Hindlimb muscle (tissue), 1 donor: ENCODE measurements around the gene SELENOM. TPM values are rescaled to one million over a fixed set of nuclear protein-coding genes. Genes with fewer than 3 reads are reported as not detected.
"Not testable (repeated sequence)": the region's sequence is repeated elsewhere in the genome, so short reads cannot be mapped to it uniquely, and the experiment has no call there.

Experiments used
- DNase-seq: peaks from one replicate; pipeline ENCODE4 v3.0.0-alpha.2; 2013
- polyA plus RNA-seq: library from polyadenylated mRNA; unstranded; fragments of 120-200 nt; gene quantifications from one replicate; pipeline ENCODE4 v1.2.1, GENCODE V29; 2013; ENCODE audit not compliant: insufficient read length

The SELENOM gene
- polyA plus RNA-seq, 1 donor, result 17.8 TPM

DNA sequence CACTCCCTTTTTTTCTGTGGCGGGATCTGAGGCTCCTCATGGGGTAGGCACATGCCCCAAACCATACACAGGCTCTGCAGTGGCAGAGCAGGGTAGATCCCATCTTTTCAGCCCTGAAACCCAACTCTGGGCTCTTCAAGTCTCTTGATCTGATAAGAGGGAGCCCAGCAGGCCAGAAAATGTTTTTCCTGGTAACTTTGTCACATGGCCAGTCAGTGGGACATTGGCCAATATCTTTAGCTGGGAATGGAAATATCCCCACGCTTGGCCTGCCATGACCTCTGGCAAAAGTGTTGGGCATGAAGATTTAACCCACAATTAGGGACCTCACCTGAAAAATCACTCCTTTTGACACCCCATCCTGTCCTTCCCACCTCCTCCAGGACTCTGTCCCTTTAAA, 23.5 kb upstream of the SELENOM start:
- DNase-seq, result no peak

DNA sequence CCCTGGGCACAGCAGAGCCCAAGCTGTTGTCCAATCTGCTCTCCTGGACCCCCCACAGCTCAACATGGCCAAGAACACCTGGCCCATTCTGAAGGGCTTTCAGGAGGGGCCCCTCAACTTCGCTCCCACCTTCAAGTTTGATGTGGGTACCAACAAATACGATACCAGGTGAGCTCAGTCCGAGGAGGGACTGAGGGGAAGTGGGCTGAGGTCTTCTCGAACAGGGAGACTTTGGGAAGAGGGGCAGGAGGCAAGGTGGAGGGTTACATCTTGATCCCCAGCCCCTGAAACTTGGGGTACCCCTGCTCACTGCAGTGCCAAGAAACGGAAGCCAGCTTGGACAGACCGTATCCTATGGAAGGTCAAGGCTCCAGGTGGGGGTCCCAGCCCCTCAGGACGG, 20.8 kb upstream of the SELENOM start:
- DNase-seq, result no peak

DNA sequence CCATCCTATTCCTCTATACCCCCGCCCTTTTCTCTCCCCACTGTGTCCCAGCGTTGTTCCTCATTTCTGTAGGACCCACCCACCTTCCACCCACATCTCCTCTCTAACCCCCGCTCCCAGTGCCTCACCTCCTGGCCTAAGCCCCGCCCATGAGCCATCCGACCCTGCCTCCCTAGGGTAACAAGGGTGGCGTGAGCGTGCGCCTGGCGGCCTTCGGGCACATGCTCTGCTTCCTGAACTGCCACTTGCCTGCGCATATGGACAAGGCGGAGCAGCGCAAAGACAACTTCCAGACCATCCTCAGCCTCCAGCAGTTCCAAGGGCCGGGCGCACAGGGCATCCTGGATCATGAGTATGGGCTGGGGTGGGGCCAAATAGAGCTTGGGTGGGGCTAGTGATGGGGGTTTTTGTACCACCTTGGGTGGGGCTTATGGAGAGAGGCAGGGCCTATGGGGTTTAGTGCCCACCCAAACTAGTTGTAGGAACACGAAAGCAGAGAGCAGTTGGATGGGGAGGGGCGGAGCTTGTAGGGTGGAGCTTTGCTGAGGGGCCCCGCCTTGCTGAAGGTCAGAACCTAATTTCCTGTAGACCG, 19.9 kb upstream of the SELENOM start:
- DNase-seq, result no peak

DNA sequence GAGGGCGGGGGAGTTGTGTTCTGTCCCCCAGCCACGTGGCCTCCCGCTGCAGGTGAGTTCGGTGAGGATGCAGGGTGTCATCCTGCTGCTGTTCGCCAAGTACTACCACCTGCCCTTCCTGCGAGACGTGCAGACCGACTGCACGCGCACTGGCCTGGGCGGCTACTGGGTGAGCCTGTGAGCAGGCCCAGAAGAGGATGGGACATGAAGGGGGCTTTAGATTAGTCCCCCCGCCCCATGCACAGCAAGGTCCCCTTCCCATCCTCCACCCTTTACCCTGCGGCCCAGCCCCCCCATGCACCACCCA, 19.5 kb upstream of the SELENOM start:
- no peak for DNase-seq

DNA sequence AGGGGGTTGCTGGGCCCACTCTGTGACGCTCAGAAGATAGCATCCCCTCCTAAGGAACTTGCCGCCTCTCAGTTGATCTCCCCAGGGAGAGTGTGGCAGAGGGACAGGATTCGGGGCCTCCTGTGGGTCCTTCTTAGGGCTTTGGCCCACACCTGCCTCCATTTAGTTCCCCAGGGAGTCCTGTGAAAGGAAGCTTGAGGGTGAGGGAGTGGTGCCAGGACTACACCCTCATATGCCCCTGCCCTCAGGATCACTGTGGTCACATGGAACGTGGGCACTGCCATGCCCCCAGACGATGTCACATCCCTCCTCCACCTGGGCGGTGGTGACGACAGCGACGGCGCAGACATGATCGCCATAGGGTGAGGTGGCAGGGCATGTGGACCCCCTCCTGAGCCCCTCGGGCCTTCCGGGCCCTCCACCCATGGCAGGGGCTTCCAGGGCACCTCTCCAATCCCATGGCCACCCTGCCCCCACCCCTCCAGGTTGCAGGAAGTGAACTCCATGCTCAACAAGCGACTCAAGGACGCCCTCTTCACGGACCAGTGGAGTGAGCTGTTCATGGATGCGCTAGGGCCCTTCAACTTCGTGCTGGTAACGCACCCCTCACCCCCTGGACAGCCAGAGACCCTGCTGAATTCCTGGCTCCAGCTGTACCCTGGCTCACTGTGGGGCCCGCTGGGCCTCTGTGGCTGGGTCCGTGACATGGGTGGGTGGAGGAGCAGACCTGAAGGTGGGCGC, 18.9 kb upstream of the SELENOM start:
- no peak for DNase-seq

DNA sequence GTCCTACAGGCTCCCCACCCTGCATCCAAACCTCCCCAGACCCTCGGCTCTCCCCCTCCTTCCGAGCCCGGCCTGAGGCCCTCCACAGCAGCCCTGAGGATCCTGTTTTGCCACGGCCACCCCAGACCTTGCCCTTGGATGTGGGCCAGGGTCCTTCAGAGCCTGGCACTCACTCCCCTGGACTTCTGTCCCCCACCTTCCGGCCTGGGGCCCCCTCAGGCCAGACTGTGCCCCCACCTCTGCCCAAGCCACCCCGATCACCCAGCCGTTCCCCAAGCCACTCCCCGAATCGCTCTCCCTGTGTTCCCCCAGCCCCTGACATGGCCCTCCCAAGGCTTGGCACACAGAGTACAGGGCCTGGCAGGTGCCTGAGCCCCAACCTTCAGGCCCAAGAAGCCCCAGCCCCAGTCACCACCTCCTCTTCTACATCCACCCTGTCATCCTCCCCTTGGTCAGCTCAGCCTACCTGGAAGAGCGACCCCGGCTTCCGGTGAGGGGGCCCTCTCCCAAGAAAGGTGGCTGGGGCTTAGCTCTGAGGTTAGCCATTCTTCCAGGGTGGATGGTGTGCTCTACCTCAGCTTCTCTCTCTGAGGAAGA, 18.3 kb upstream of the SELENOM start:
- DNase-seq, result no peak

DNA sequence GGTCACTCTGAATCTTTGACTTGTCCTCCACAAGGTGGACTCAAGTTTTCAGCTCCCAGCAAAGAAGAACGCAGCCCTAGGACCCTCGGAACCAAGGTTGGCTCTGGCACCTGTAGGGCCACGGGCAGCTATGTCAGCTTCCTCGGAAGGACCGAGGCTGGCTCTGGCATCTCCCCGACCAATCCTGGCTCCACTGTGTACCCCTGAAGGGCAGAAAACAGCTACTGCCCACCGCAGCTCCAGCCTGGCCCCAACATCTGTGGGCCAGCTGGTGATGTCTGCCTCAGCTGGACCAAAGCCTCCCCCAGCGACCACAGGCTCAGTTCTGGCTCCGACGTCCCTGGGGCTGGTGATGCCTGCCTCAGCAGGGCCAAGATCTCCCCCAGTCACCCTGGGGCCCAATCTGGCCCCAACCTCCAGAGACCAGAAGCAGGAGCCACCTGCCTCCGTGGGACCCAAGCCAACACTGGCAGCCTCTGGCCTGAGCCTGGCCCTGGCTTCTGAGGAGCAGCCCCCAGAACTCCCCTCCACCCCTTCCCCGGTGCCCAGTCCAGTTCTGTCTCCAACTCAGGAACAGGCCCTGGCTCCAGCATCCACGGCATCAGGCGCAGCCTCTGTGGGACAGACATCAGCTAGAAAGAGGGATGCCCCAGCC, 17.6 kb upstream of the SELENOM start:
- no peak for DNase-seq

DNA sequence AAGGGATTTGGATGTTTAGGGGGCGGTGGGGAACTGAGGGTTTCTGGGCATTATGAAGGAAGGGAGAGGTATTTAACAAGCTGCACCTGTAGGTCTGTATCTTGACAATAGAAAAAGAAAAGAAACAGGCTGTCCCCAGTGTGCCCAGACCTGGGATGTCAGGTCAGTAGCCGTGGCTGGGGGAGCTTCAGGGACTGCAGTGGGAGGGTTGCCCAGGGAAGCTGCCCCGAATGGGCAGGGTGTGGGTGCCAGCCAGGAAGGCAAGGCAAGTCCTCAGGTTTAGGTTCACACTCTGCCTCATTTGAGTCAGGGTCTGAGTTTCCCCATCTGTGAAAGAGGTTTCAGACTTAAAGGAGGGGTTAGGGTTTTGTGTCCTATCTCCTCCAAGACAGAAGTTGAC, 16.9 kb upstream of the SELENOM start:
- no peak for DNase-seq

DNA sequence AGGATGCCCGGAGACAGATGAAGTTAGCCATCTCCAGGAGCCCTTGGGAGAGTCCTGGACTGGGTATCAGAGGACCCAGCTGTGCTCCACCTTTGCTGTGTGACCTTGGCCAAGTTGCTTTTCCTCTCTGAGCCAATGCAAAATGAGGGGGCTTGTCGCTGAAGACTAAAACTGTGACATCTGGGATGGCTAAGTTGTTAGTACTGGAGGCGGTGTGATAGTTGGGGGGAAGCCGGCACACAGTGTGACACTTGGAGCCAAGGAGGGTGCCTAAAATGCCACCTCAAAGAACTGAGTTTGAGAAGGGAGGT, 15.9 kb upstream of the SELENOM start:
- DNase-seq, result no peak

DNA sequence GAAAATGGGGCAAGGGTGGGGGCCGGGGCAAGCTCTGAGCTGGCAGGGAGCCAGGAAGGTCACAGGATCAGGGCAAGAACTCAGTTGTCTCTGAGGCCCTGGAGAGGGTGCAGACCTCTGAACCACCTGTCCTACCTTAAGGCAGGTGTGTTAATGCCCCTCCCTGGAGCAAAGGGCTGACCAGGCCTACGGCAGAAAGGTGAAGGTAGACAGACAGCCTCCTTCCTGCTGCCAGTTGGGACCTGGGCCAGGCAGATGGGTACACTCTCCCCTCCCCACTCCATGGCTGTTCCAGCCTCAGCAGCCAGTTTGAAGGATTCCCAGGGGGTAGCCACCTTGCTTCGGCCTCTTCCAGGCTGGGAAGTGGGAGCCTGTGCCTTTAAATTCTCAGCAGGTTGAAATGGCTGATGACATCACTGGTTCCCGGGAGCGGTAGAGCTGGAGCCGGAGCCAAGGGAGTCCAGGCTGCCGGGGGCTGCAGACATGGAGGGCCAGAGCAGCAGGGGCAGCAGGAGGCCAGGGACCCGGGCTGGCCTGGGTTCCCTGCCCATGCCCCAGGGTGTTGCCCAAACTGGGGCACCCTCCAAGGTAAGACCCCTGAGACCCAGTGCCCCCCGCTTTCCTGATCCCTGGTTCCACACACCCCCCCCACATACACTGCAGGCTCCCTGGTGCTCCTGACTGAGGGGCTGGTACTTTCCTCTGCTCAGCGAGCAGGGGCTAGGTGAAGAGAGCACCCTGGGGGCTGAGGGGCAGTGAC, 15.3 kb upstream of the SELENOM start, which contains the start of gene INPP5J:
Gene INPP5J (plus strand): TSS at position 435 of the 760 bp plus-strand sequence. CDS start 49 bp downstream, at position 484.
- no peak for DNase-seq

DNA sequence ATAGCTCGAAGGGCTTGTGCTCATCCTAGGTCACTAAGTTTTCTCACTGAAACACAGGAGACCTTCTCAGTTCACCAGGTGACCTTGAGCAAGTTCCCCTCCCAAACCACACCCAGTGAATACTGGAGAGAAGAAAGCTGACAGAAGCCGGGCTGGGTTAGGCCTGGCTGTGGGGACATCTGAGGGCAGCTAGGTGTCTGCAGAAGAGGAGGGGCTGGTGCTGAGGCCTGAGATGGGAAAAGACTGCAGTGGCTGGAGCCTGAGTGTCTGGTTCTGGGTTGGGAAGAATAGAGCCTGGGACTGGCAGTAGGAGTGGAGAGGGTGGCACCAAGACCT, 14.8 kb upstream of the SELENOM start:
- DNase-seq, result no peak

DNA sequence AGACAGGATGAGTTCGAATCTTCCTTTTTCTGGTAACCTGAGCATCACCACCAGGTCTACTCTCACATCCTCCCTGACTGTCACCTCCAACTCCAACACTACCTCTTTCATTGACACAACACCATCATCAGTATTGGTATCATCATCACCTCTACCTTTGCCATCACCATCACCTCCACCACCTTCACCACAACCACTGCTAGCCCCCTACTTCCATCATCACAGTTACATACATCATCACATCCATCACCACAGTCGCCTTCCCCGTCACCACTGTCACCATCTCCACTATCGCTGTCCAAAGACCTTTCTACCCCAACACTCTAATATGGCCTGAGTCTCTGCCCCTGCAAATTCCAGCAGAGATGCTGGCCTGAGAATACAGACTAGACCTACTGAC, 14.0 kb upstream of the SELENOM start:
- no peak for DNase-seq

DNA sequence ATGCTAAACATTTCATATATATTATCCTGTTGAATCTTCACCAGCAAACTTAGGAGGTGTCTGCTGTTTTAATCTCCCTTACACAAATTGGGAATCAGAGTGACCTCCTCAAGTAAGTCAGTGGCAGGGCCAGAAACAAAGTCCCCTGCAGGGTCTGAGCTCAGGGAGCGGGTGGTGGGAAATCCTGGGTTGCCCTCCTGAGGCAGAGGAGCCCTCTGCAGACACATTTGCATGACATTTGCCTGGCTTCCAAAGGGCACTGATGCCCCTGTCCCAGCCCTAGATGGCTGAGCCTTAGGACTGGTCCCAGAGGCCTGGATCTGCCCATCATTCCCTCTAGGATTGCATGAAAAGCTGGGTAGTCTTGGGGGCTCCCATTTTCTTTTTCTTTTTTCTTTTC, 13.3 kb upstream of the SELENOM start:
- no peak for DNase-seq

DNA sequence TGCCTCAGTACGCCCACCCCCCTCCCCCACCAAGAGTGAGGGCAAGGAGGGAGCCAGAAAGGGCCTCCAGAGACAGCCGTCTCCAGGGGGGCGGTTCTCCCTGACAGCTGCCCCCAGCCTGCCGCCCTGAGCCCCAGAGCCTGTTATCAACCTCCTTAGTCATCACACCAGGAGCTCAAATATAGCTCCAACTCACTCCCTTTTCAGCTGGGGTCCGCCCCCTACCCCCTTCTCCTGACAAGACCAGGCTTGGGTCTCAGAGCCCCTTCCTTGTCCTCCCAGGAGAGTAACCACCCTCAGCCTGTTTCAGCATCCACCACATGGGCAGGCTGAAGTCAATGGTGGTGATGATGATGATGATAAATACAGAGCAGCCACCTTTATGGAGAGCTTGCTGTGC, 12.9 kb upstream of the SELENOM start:
- no peak for DNase-seq

DNA sequence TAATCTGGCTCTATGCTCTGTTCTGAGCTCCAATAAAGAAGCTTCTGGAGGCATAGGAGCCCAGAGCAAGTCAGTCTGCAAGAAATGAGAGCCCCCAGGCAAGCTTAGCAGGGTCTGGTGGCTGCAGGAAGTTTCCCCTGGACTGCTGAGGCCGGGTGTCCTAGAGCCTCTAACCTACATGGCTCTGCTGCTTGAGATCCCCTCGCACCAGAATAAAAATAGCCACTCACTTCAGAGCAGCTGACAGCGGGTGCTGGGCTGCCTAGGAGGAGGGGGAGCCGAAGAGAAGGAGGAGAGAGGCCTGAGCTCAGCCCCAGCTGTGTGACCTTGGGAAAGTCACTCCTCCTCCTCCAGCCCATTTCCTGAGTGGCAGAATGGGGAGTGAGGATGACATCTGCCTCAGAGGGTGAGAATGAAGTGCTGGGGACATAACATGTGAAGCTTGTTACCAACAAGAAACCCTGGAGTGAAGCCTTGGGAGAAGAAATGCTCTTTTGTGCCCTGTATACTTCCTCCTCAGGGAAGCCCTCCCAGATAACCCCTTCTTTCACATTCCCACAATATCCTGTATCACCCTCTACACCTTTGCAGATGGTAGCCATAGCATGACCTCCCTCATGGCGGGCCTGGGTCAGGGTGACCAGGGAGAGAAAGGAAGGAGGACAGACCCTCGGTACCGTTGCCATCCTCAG, 11.8 kb upstream of the SELENOM start:
- DNase-seq, result no peak

DNA sequence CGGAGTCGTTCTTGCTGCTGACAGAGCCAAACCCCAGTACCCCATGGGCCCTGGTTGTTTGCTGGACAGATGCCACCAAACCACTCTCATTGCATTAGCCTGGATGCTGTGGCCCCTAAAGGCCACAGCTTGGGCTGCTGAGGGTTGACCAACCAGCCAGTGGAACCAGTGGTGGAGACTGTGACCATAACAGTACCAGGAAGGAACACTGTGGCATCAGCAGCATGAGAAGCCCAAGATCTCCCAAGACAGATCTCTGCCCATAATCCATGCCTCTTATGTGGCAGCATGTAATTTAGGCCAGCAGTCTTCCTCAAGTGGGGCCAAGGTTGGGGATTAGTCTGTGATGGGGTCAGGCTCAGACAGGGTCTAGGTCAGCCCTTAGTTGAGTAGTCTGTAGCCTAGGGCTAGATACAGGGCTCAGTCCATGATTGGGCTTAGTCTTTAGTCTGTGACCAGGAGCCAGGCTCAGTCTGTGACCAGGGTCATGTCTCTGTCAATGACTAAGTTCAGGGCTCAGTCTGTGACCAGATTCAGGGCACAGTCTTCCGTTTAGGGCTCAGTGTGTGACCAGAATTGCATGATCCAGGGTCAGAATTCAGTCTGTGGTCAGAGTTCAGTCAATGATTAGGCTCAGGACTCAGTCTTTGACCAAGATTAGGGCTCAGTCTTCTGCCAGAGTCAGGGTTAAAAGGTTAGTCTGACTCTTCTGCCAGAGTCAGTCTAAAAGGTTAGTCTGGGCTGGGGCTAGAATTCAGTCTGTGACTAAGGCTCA, 10.9 kb upstream of the SELENOM start:
- no peak for DNase-seq

DNA sequence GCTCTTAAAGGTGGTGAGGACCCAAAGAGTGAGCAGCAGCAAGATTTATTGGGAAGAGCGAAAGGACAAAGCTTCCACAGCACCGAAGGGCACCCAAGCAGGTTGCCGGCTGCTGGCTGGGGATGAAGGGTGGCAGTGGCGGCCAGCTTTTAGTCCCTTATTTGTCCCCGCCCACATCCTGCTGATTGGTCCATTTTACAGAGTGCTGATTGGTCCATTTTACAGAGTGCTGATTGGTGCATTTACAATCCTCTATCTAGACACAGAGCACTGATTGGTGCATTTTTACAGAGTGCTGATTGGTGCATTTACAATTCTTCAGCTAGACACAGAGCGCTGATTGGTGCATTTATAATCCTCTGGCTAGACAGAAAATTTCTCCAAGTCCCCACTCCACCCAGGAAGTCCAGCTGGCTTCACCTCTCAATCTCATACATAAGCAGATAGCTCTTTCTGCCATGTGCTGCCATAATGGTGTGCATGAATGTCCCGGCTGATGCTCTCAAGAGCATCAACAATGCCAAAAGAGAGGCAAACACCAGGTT, 5.3 kb upstream of the SELENOM start:
- DNase-seq, result not testable (repeated sequence)

DNA sequence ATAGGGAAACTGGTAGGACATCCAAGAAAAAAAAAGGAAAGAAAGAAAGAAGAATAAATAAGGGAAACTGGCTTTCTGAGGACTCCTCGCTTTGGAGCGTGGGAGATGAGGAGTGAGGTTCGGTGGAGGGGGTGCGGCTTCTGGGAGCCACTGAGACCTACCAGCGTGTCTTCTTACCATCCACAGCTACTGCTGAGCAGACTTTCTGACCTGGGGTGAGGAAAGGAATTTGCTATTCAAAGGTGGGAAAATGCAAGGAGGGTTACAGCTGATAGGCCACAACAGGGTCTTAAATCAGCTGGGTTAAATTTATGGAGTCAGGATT, 488 bp upstream of the SELENOM start:
- no peak for DNase-seq

DNA sequence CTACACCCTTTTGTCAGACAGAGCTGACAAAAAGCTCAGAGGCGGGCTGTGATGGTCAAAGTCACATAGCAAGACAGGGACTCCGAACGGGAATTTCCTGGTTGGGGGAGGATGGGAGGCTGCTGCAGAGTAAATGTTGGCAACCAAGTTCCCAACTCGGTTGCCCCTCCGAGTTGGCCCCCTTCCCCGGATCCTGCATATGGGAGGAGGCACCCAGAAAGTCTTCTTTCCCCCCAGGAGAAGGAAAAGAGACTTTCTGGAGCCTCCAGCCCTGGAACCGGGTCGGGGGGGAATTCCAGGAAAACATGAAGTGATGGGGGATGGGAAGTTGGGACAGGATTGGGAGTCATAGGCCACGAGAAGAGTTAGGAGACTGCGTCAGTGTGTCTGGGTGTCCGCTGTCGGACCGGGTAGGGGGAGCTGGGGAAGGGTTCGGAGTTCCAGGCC, 614 bp downstream of the SELENOM start:
- DNase-seq, result no peak

DNA sequence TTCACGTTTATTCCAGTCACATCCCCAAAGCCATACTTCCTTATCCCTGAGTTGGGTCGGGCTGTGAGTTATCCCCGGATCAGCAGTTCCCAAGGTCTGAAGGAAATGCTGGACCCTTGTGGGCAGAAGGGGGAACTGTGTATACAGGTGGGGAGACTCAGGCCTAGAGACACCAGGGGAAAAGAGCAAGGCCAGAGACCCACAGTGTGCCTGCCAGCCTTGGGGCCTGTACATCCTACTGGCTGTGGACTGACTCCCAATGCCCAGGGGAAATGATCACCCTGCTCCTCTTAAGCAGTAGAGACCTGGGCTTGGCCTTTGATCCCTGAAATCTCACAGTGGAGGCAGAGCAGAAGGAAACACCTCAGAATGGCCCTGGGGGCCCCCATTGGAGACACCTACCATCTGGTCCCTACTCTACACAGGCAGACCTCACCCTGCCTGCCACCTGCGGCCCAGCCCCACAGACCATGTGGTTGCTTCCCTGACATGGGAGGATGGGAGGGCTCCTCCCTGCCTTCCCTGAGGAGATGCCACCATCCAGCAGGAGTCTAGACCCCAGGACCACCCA, 1.3 kb downstream of the SELENOM start:
- DNase-seq, result no peak

DNA sequence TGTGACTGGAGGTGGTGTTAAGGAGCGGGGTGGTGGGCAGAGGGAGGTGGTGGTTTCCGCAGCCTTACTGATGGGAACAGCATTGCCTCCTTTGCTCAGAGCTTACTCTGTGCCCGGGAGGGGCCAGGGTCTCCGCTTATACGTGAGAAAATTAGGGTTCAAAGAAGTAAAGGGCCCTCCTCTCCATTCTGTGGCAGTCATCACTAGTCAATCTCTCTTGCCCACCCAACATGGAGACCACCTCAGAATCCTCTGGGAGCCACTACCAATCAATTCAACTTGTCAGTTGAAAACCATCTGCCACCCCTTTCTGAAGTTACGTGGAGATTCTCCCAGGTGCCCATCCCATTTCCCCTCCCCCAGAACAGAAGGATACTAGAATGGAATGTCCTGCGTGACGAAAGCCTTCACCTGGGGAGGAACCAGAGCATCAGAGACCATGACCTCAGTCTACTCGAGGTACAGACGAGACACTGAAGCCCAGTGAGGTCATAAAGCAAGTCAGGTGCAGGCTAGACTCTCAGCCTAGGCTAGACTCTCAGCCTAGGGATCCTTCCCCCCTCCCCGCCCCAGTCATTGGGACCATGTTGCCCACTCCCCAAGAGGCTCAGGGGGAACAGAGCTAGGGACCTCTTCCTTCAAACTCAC, 2.0 kb downstream of the SELENOM start:
- DNase-seq, result no peak
